ENCODE results near the gene TDRD6. TPM values are rescaled to one million over a fixed set of nuclear protein-coding genes. Genes with fewer than 3 reads are reported as not detected.

The TDRD6 gene
- total and polyA plus RNA-seq, 3 experiments from 2014 or later = not detected

- no peaks in the 10 kb centered on the region for H3K36me3 Mint-ChIP-seq
- H3K4me3 Mint-ChIP-seq = no peak overlapping the region
- no peaks in the 10 kb centered on the region for H3K4me1 ChIP-seq (ENCODE audit: insufficient read depth, low read length)
- no peak overlapping the region for H3K27ac Mint-ChIP-seq
- no peak overlapping the region for H3K27ac ChIP-seq (ENCODE audit: low read depth, low read length)
- no peak for DNase-seq
- ChIA-PET POLR2A (no interaction called here), CTCF (no interaction called here)
- H3K9me3 ChIP-seq (ENCODE audit: low read length) = no peaks in the 10 kb centered on the region
- H3K27me3 Mint-ChIP-seq = peaks cover 17 to 43% of the 10 kb centered on the region in 2 donors
- no peaks in the 10 kb centered on the region for H3K36me3 ChIP-seq (ENCODE audit: insufficient read depth, low read length)
- no peaks in the 10 kb centered on the region for H3K9me3 Mint-ChIP-seq
- H3K4me3 ChIP-seq (ENCODE audit: low read length) = no peak overlapping the region
- no peaks in the 10 kb centered on the region for H3K27me3 ChIP-seq (ENCODE audit: insufficient read depth, low read length, poor library complexity, severe bottlenecking)
- peaks cover 0 to 3% (median 0%) of the 10 kb centered on the region in 3 donors for H3K4me1 Mint-ChIP-seq
Measured at GRCh38 chr6:46719099-46719498, 31.4 kb downstream of the TDRD6 start.

- CTCF ChIA-PET = no interaction called here
- Mint-ChIP-seq H3K4me3 (no peak overlapping the region), H3K9me3 (no peaks in the 10 kb centered on the region), H3K27me3 (peaks cover 18 to 51% of the 10 kb centered on the region in 2 donors), H3K4me1 (peaks cover 0 to 3% (median 0%) of the 10 kb centered on the region in 3 donors), H3K27ac (no peak overlapping the region), H3K36me3 (no peaks in the 10 kb centered on the region)
- no peaks in the 10 kb centered on the region for H3K27me3 ChIP-seq (ENCODE audit: insufficient read depth, low read length, poor library complexity, severe bottlenecking)
- H3K36me3 ChIP-seq (ENCODE audit: insufficient read depth, low read length) = no peaks in the 10 kb centered on the region
- H3K9me3 ChIP-seq (ENCODE audit: low read length) = no peaks in the 10 kb centered on the region
- no peaks in the 10 kb centered on the region for H3K4me1 ChIP-seq (ENCODE audit: insufficient read depth, low read length)
- no peak overlapping the region for H3K27ac ChIP-seq (ENCODE audit: low read depth, low read length)
- POLR2A ChIA-PET = no interaction called here
- DNase-seq = no peak
- no peak overlapping the region for H3K4me3 ChIP-seq (ENCODE audit: low read length)
Measured at GRCh38 chr6:46720401-46720800, 32.7 kb downstream of the TDRD6 start.

- Histone ChIP-seq H3K4me3 (ENCODE audit: low read length) (no peak overlapping the region), H3K36me3 (ENCODE audit: insufficient read depth, low read length) (no peaks in the 10 kb centered on the region), H3K9me3 (ENCODE audit: low read length) (no peaks in the 10 kb centered on the region), H3K4me1 (ENCODE audit: insufficient read depth, low read length) (no peaks in the 10 kb centered on the region), H3K27ac (ENCODE audit: low read depth, low read length) (no peak overlapping the region), H3K27me3 (ENCODE audit: insufficient read depth, low read length, poor library complexity, severe bottlenecking) (no peaks in the 10 kb centered on the region)
- Mint-ChIP-seq H3K4me3 (no peak overlapping the region), H3K4me1 (peaks cover 1 to 9% (median 5%) of the 10 kb centered on the region in 3 donors), H3K9me3 (no peaks in the 10 kb centered on the region), H3K27me3 (peaks cover 30 to 59% of the 10 kb centered on the region in 2 donors), H3K36me3 (no peaks in the 10 kb centered on the region), H3K27ac (no peak overlapping the region)
- CTCF ChIA-PET = no interaction called here
- DNase-seq = no peak
- POLR2A ChIA-PET = no interaction called here
Measured at GRCh38 chr6:46729787-46730326, 42.2 kb downstream of the TDRD6 start.

- Mint-ChIP-seq H3K27me3 (peaks cover 33 to 62% of the 10 kb centered on the region in 2 donors), H3K27ac (no peak overlapping the region), H3K4me1 (peaks cover 1 to 13% (median 10%) of the 10 kb centered on the region in 3 donors), H3K9me3 (no peaks in the 10 kb centered on the region), H3K4me3 (no peak overlapping the region), H3K36me3 (no peaks in the 10 kb centered on the region)
- H3K36me3 ChIP-seq (ENCODE audit: insufficient read depth, low read length) = no peaks in the 10 kb centered on the region
- no peaks in the 10 kb centered on the region for H3K27me3 ChIP-seq (ENCODE audit: insufficient read depth, low read length, poor library complexity, severe bottlenecking)
- H3K27ac ChIP-seq (ENCODE audit: low read depth, low read length) = no peak overlapping the region
- no peak overlapping the region for H3K4me3 ChIP-seq (ENCODE audit: low read length)
- no peaks in the 10 kb centered on the region for H3K4me1 ChIP-seq (ENCODE audit: insufficient read depth, low read length)
- ChIA-PET CTCF (no interaction called here), POLR2A (no interaction called here)
- DNase-seq = no peak
- no peaks in the 10 kb centered on the region for H3K9me3 ChIP-seq (ENCODE audit: low read length)
Measured at GRCh38 chr6:46730921-46731461, 43.3 kb downstream of the TDRD6 start.

- H3K4me3 ChIP-seq (ENCODE audit: low read length) = no peak overlapping the region
- peaks cover 1 to 18% (median 10%) of the 10 kb centered on the region in 3 donors for H3K4me1 Mint-ChIP-seq
- H3K27ac Mint-ChIP-seq = no peak overlapping the region
- H3K36me3 ChIP-seq (ENCODE audit: insufficient read depth, low read length) = no peaks in the 10 kb centered on the region
- peak overlapping the region in 1 of 7 donors; percentile 12 for H3K4me3 Mint-ChIP-seq
- no peaks in the 10 kb centered on the region for H3K36me3 Mint-ChIP-seq
- no peaks in the 10 kb centered on the region for H3K4me1 ChIP-seq (ENCODE audit: insufficient read depth, low read length)
- H3K27me3 Mint-ChIP-seq = peaks cover 49 to 71% of the 10 kb centered on the region in 2 donors
- H3K9me3 ChIP-seq (ENCODE audit: low read length) = no peaks in the 10 kb centered on the region
- no peak for DNase-seq
- no peaks in the 10 kb centered on the region for H3K27me3 ChIP-seq (ENCODE audit: insufficient read depth, low read length, poor library complexity, severe bottlenecking)
- H3K9me3 Mint-ChIP-seq = no peaks in the 10 kb centered on the region
- ChIA-PET POLR2A (no interaction called here), CTCF (no interaction called here)
- H3K27ac ChIP-seq (ENCODE audit: low read depth, low read length) = no peak overlapping the region
Measured at GRCh38 chr6:46733341-46733801, 45.7 kb downstream of the TDRD6 start.

GRCh38 chr6:46734867-46735719 is 47.4 kb downstream of the TDRD6 start, which contains the start of gene PLA2G7:
Gene PLA2G7 (minus strand): TSS chr6:46735375. CDS start chr6:46722891, 12,484 bp downstream.
- H3K27ac Mint-ChIP-seq = no peak within 1 kb of the TSS

GRCh38 chr6:46735720-46736031 is 48.0 kb downstream of the TDRD6 start:
- Mint-ChIP-seq H3K36me3 (no peaks in the 10 kb centered on the region), H3K9me3 (no peaks in the 10 kb centered on the region), H3K27me3 (peaks cover 53 to 63% of the 10 kb centered on the region in 2 donors), H3K27ac (no peak overlapping the region), H3K4me3 (peak overlapping the region in 3 of 7 donors; percentile 13 to 26 (median 18)), H3K4me1 (peaks cover 1 to 18% (median 10%) of the 10 kb centered on the region in 3 donors)
- POLR2A ChIA-PET = no interaction called here
- Histone ChIP-seq H3K4me3 (ENCODE audit: low read length) (no peak overlapping the region), H3K27ac (ENCODE audit: low read depth, low read length) (no peak overlapping the region), H3K27me3 (ENCODE audit: insufficient read depth, low read length, poor library complexity, severe bottlenecking) (no peaks in the 10 kb centered on the region), H3K36me3 (ENCODE audit: insufficient read depth, low read length) (no peaks in the 10 kb centered on the region), H3K4me1 (ENCODE audit: insufficient read depth, low read length) (no peaks in the 10 kb centered on the region), H3K9me3 (ENCODE audit: low read length) (no peaks in the 10 kb centered on the region)
- DNase-seq = no peak
- CTCF ChIA-PET = no interaction called here

More at GRCh38 chr6:46734867-46735719, 47.4 kb downstream of the TDRD6 start, which contains the start of gene PLA2G7:
- Histone ChIP-seq H3K4me1 (ENCODE audit: insufficient read depth, low read length) (no peaks in the 10 kb centered on the region), H3K27me3 (ENCODE audit: insufficient read depth, low read length, poor library complexity, severe bottlenecking) (no peaks in the 10 kb centered on the region), H3K9me3 (ENCODE audit: low read length) (no peaks in the 10 kb centered on the region), H3K4me3 (ENCODE audit: low read length) (no peak within 1 kb of the TSS), H3K27ac (ENCODE audit: low read depth, low read length) (no peak within 1 kb of the TSS), H3K36me3 (ENCODE audit: insufficient read depth, low read length) (no peaks in the 10 kb centered on the region)
- peaks cover 1 to 18% (median 10%) of the 10 kb centered on the region in 3 donors for H3K4me1 Mint-ChIP-seq
- POLR2A ChIA-PET = no interaction called here
- H3K27me3 Mint-ChIP-seq = peaks cover 53 to 66% of the 10 kb centered on the region in 2 donors
- peak within 1 kb of the TSS in 5 of 7 donors; percentile 13 to 48 (median 34) for H3K4me3 Mint-ChIP-seq
- H3K9me3 Mint-ChIP-seq = no peaks in the 10 kb centered on the region
- H3K36me3 Mint-ChIP-seq = no peaks in the 10 kb centered on the region
- CTCF ChIA-PET = interaction anchor here (1.1 kb wide), 1 partner anchor 10 kb away, joined by 3 read pairs; no protein-coding TSS in a partner anchor
- no peak for DNase-seq

- ChIA-PET CTCF (no interaction called here), POLR2A (no interaction called here)
- H3K27ac ChIP-seq (ENCODE audit: low read depth, low read length) = no peak overlapping the region
- Mint-ChIP-seq H3K4me1 (peaks cover 1 to 18% (median 10%) of the 10 kb centered on the region in 3 donors), H3K9me3 (no peaks in the 10 kb centered on the region), H3K27me3 (peaks cover 49 to 56% of the 10 kb centered on the region in 2 donors), H3K27ac (no peak overlapping the region), H3K36me3 (no peaks in the 10 kb centered on the region), H3K4me3 (no peak overlapping the region)
- H3K9me3 ChIP-seq (ENCODE audit: low read length) = no peaks in the 10 kb centered on the region
- H3K27me3 ChIP-seq (ENCODE audit: insufficient read depth, low read length, poor library complexity, severe bottlenecking) = no peaks in the 10 kb centered on the region
- no peaks in the 10 kb centered on the region for H3K36me3 ChIP-seq (ENCODE audit: insufficient read depth, low read length)
- no peaks in the 10 kb centered on the region for H3K4me1 ChIP-seq (ENCODE audit: insufficient read depth, low read length)
- H3K4me3 ChIP-seq (ENCODE audit: low read length) = no peak overlapping the region
- no peak for DNase-seq
Measured at GRCh38 chr6:46736906-46737305, 49.2 kb downstream of the TDRD6 start.
